Jurkat, Clone E6-1 (cell line): ENCODE results near the gene VPS4B.
A peak's percentile ranks its signal among the peaks of the same experiment; 100 is the strongest.

Experiments used
- DNase-seq: peaks from one replicate; pipeline ENCODE4 v3.0.0-alpha.2; 2011; ENCODE audit warnings: low read depth, low spot score
- H3K4me3 ChIP-seq: 2 replicates; pipeline ENCODE4 v1.5.1; 2011; ENCODE audit warnings: mild to moderate bottlenecking, low read length, control low read depth, moderate library complexity

Gene VPS4B

GRCh38 chr18:63344263-63344662 lies 78.0 kb downstream of the VPS4B start:
- no peak overlapping the region for H3K4me3 ChIP-seq
- no peak for DNase-seq

- H3K4me3 ChIP-seq = no peak overlapping the region
- DNase-seq = no peak
These were observed 80.1 kb downstream of the VPS4B start for GRCh38 chr18:63342206-63342605.

- H3K4me3 ChIP-seq = no peak overlapping the region
These were observed 82.3 kb downstream of the VPS4B start for GRCh38 chr18:63339920-63340484.

More at GRCh38 chr18:63339920-63340484, 82.3 kb downstream of the VPS4B start:
- peak; percentile 42 for DNase-seq
